Measurements from ENCODE around the gene BMP10. TPM values are rescaled to one million over a fixed set of nuclear protein-coding genes. Genes with fewer than 3 reads are reported as not detected.
"Not testable (repeated sequence)": the region's sequence is repeated elsewhere in the genome, so short reads cannot be mapped to it uniquely, and the experiment has no call there.

BMP10 gene
- total and polyA plus RNA-seq, 2 donors (not counting 1 experiment from before 2014, with no cell fraction given), result not detected

DNA sequence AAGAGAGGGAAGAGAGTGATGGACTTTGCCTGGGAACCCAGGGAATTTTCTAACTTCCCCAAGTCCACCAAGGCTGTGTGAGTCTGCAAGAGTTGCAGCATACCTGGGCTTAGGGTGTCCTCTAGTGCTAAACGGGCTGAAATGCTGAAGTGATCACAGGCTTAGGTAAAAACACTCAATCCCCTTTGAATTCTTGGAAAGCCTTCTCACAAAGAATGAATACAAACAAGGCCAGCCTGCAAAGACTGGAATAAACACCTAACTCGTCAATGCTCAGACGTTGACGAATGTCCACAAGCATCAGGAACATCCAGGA, 30.0 kb upstream of the BMP10 start:
- TF ChIP-seq, protein P1, sequence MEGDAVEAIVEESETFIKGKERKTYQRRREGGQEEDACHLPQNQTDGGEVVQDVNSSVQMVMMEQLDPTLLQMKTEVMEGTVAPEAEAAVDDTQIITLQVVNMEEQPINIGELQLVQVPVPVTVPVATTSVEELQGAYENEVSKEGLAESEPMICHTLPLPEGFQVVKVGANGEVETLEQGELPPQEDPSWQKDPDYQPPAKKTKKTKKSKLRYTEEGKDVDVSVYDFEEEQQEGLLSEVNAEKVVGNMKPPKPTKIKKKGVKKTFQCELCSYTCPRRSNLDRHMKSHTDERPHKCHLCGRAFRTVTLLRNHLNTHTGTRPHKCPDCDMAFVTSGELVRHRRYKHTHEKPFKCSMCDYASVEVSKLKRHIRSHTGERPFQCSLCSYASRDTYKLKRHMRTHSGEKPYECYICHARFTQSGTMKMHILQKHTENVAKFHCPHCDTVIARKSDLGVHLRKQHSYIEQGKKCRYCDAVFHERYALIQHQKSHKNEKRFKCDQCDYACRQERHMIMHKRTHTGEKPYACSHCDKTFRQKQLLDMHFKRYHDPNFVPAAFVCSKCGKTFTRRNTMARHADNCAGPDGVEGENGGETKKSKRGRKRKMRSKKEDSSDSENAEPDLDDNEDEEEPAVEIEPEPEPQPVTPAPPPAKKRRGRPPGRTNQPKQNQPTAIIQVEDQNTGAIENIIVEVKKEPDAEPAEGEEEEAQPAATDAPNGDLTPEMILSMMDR (conservative IDR thresholded peaks at IDR 0.05 in 1 of 2, IDR thresholded peaks at IDR 0.05 in 1 of 2; ENCODE audit: low read depth in 1 of 2, low read length in 2 of 2), result peak; percentile 19 to 21
- TF ChIP-seq EZH2 (IDR thresholded peaks at IDR 0.05; ENCODE audit: low read length, missing control alignments), result no peak
- Histone ChIP-seq H3K4me2 (ENCODE audit: extremely low read depth, insufficient read depth, low read length) (no peak overlapping the region), H3K36me3 (ENCODE audit: control insufficient read depth, insufficient read depth, low read length) (no peaks in the 10 kb centered on the region), H3K79me2 (ENCODE audit: control insufficient read depth, insufficient read depth, low read length) (no peaks in the 10 kb centered on the region), H3K27me3 (ENCODE audit: control insufficient read depth, insufficient read depth, low read length) (no peaks in the 10 kb centered on the region), H2AFZ (ENCODE audit: low read length) (no peak overlapping the region), H3K9me3 (ENCODE audit: control insufficient read depth, insufficient read depth, low read depth, low read length) (no peaks in the 10 kb centered on the region), H3K9ac (ENCODE audit: insufficient read depth, low read length) (no peak overlapping the region), H3K4me3 (replicated peaks in 1 of 4; ENCODE audit: control extremely low read depth in 1 of 4, insufficient read depth in 1 of 4, low read depth in 3 of 4, low read length in 4 of 4) (no peak overlapping the region), H4K20me1 (ENCODE audit: control insufficient read depth, extremely low read depth, insufficient read depth, low read length) (no peaks in the 10 kb centered on the region), H3K27ac (ENCODE audit: insufficient read depth, low read length) (no peak overlapping the region), H3K4me1 (ENCODE audit: control insufficient read depth, extremely low read depth, insufficient read depth, low read length) (no peaks in the 10 kb centered on the region)
- peak; percentile 25 to 34 for DNase-seq (ENCODE audit: low read depth in 2 of 2)

DNA sequence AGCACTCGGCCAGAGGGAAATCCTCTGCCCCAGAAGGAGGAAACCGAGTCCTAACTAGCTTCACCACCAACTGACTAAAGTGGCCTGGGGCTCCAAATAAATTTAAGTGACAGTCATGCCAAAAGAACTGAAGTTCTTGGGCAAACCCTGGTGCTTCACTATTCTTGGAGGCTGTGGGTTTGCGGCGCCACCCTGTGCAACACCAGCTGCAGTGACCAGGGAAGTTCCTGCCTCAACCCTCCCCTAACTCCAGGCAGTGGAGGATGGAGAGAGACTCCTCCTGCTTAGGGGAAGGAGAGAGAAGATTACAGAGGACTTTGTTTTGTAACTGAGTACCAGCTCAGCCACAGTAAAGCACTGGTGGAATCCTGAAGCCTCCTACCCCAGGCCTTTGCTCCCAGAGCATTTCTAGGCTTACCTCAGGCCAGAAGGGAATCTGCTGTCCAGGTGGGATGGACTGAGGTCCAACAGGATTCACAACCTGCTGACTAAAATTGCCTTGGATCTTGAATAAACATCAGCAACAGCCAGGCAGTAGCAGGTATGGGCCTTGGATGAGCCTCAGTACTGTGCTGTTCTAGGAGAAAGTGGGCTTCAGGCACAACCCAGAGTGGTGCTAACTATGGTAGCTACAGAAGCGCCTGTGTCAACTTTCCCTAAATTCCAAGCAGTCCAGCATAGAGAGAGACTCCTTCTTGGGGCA, 29.4 kb upstream of the BMP10 start:
- Histone ChIP-seq H3K9ac (ENCODE audit: insufficient read depth, low read length) (no peak overlapping the region), H3K9me3 (ENCODE audit: control insufficient read depth, insufficient read depth, low read depth, low read length) (no peaks in the 10 kb centered on the region), H3K4me1 (ENCODE audit: control insufficient read depth, extremely low read depth, insufficient read depth, low read length) (no peaks in the 10 kb centered on the region), H3K27ac (ENCODE audit: insufficient read depth, low read length) (no peak overlapping the region), H3K27me3 (ENCODE audit: control insufficient read depth, insufficient read depth, low read length) (no peaks in the 10 kb centered on the region), H3K4me3 (replicated peaks in 1 of 4; ENCODE audit: control extremely low read depth in 1 of 4, insufficient read depth in 1 of 4, low read depth in 3 of 4, low read length in 4 of 4) (no peak overlapping the region), H4K20me1 (ENCODE audit: control insufficient read depth, extremely low read depth, insufficient read depth, low read length) (no peaks in the 10 kb centered on the region), H3K36me3 (ENCODE audit: control insufficient read depth, insufficient read depth, low read length) (no peaks in the 10 kb centered on the region), H2AFZ (ENCODE audit: low read length) (no peak overlapping the region), H3K79me2 (ENCODE audit: control insufficient read depth, insufficient read depth, low read length) (no peaks in the 10 kb centered on the region), H3K4me2 (ENCODE audit: extremely low read depth, insufficient read depth, low read length) (no peak overlapping the region)
- TF ChIP-seq EZH2 (IDR thresholded peaks at IDR 0.05; ENCODE audit: low read length, missing control alignments), result no peak
- TF ChIP-seq, protein P1 (conservative IDR thresholded peaks at IDR 0.05 in 1 of 2, IDR thresholded peaks at IDR 0.05 in 1 of 2; ENCODE audit: low read depth in 1 of 2, low read length in 2 of 2), result no peak
- DNase-seq (ENCODE audit: low read depth in 2 of 2), result no peak

DNA sequence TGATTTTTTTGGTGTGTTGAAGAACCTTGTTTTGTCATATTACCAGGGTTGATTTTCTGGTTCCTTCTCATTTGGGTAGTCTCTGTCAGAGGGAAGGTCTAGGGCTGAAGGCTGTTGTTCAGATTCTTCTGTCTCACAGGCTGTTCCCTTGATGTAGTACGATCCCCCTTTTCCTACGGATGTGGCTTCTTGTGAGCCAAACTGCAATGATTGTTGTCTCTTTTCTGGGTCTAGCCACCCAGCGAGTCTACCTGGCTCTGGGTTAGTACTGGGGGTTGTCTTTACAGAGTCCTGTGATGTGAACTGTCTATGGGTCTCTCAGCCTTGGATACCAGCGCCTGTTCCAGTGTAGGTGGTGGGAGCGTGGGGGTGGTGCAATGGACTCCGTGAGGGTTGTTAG, 24.8 kb upstream of the BMP10 start:
- not testable (repeated sequence) for H2AFZ ChIP-seq (ENCODE audit: low read length); H3K4me2 ChIP-seq (ENCODE audit: extremely low read depth, insufficient read depth, low read length); H3K79me2 ChIP-seq (ENCODE audit: control insufficient read depth, insufficient read depth, low read length); H3K9ac ChIP-seq (ENCODE audit: insufficient read depth, low read length); H3K27me3 ChIP-seq (ENCODE audit: control insufficient read depth, insufficient read depth, low read length); H4K20me1 ChIP-seq (ENCODE audit: control insufficient read depth, extremely low read depth, insufficient read depth, low read length); H3K36me3 ChIP-seq (ENCODE audit: control insufficient read depth, insufficient read depth, low read length); H3K27ac ChIP-seq (ENCODE audit: insufficient read depth, low read length); H3K4me3 ChIP-seq (replicated peaks in 1 of 4; ENCODE audit: control extremely low read depth in 1 of 4, insufficient read depth in 1 of 4, low read depth in 3 of 4, low read length in 4 of 4); DNase-seq (ENCODE audit: low read depth in 2 of 2); H3K9me3 ChIP-seq (ENCODE audit: control insufficient read depth, insufficient read depth, low read depth, low read length); H3K4me1 ChIP-seq (ENCODE audit: control insufficient read depth, extremely low read depth, insufficient read depth, low read length)
